Midbrain (tissue), 1 donor: ENCODE measurements around the gene GOLGA1.
"Not testable (repeated sequence)": the region's sequence is repeated elsewhere in the genome, so short reads cannot be mapped to it uniquely, and the experiment has no call there.

ENCODE experiments used
- DNase-seq: peaks from one replicate; lab custom pipeline; 2025; lab: John Stamatoyannopoulos, UW

The GOLGA1 gene

GRCh38 chr9:124858330-124859046 is 82.4 kb downstream of the GOLGA1 start:
- no peak for DNase-seq

- no peak for DNase-seq
Observed at GRCh38 chr9:124857533-124858162, 83.2 kb downstream of the GOLGA1 start.

GRCh38 chr9:124855944-124856765 is 84.7 kb downstream of the GOLGA1 start:
- no peak for DNase-seq

GRCh38 chr9:124855566-124855943 is 85.3 kb downstream of the GOLGA1 start:
- no peak for DNase-seq

GRCh38 chr9:124854822-124855221 is 86.1 kb downstream of the GOLGA1 start:
- no peak for DNase-seq

GRCh38 chr9:124854161-124854560 is 86.7 kb downstream of the GOLGA1 start:
- DNase-seq = no peak

GRCh38 chr9:124853605-124854143 is 87.2 kb downstream of the GOLGA1 start:
- no peak for DNase-seq

GRCh38 chr9:124852829-124853531 is 87.9 kb downstream of the GOLGA1 start, which contains the start of gene WDR38:
WDR38 (plus strand) TSS chr9:124853460; CDS start chr9:124853532, 72 bp downstream.
- peak; percentile 78 for DNase-seq

- DNase-seq = no peak
Observed at GRCh38 chr9:124852121-124852828, 88.6 kb downstream of the GOLGA1 start.

- no peak for DNase-seq
Observed at GRCh38 chr9:124849801-124850200, 91.1 kb downstream of the GOLGA1 start.

GRCh38 chr9:124846969-124847368 is 93.9 kb downstream of the GOLGA1 start:
- DNase-seq = no peak

GRCh38 chr9:124846467-124846866 is 94.4 kb downstream of the GOLGA1 start:
- DNase-seq = not testable (repeated sequence)

- DNase-seq = no peak
Observed at GRCh38 chr9:124844291-124844690, 96.6 kb downstream of the GOLGA1 start.

GRCh38 chr9:124843456-124844034 is 97.3 kb downstream of the GOLGA1 start:
- DNase-seq = no peak

GRCh38 chr9:124841075-124841821 is 99.6 kb downstream of the GOLGA1 start:
- no peak for DNase-seq

- DNase-seq = no peak
Observed at GRCh38 chr9:124840300-124840833, 100.5 kb downstream of the GOLGA1 start.

- no peak for DNase-seq
Observed at GRCh38 chr9:124839612-124840299, 101.1 kb downstream of the GOLGA1 start.

- DNase-seq = not testable (repeated sequence)
Observed at GRCh38 chr9:124838567-124839275, 102.2 kb downstream of the GOLGA1 start.
